Parathyroid adenoma (tissue), 2 donors: ENCODE data around the gene LHFPL6.

Source experiments
- H2AFZ ChIP-seq: fragments of 300-600 bp; sonication (generic); one replicate; pipeline ENCODE4 v1.7.0; 2017; ENCODE audit warnings: antibody characterized with exemption, mild to moderate bottlenecking
- H3K27ac ChIP-seq: fragments of 300-600 bp; sonication (generic); one replicate; pipeline ENCODE4 v1.7.0; 2017
- H3K27me3 ChIP-seq: fragments of 300-600 bp; sonication (generic); one replicate; pipeline ENCODE4 v1.7.0; 2017; ENCODE audit warnings: low read length; ENCODE audit not compliant: control insufficient read depth, insufficient read depth
- H3K36me3 ChIP-seq: fragments of 300-600 bp; sonication (generic); one replicate; pipeline ENCODE4 v1.7.0; 2017; ENCODE audit warnings: low read length; ENCODE audit not compliant: control insufficient read depth, insufficient read depth
- H3K4me1 ChIP-seq: fragments of 300-600 bp; sonication (generic); one replicate; pipeline ENCODE4 v1.7.0; 2017; ENCODE audit warnings: control low read depth
- H3K4me2 ChIP-seq: fragments of 300-600 bp; sonication (generic); one replicate; pipeline ENCODE4 v1.7.0; 2017; ENCODE audit warnings: low read length
- H3K4me3 ChIP-seq: fragments of 300-600 bp; sonication (generic); one replicate; pipeline ENCODE4 v1.7.0; 2017; ENCODE audit warnings: low read depth, low read length
- H3K79me2 ChIP-seq: fragments of 300-600 bp; sonication (generic); one replicate; pipeline ENCODE4 v1.7.0; 2017; ENCODE audit warnings: control low read depth
- H3K9ac ChIP-seq: fragments of 300-600 bp; sonication (generic); one replicate; pipeline ENCODE4 v1.7.0; 2017; ENCODE audit warnings: mild to moderate bottlenecking
- H3K9me3 ChIP-seq: fragments of 300-600 bp; sonication (generic); one replicate; pipeline ENCODE4 v1.7.0; 2017; ENCODE audit warnings: low read length; ENCODE audit not compliant: control insufficient read depth
- CTCF ChIP-seq: fragments of 300-600 bp; sonication (generic); IDR thresholded peaks from one replicate; pipeline ENCODE4 v1.7.0; 2017; ENCODE audit warnings: antibody characterized with exemption, mild to moderate bottlenecking
- donor health status: primary hyperparathyroidism.

The LHFPL6 gene

GRCh38 chr13:39326469-39327171 is 276.4 kb downstream of the LHFPL6 start:
- no peaks in the 10 kb centered on the region for H3K36me3 ChIP-seq
- no peaks in the 10 kb centered on the region for H3K4me1 ChIP-seq
- H3K9ac ChIP-seq: no peak overlapping the region
- H3K4me2 ChIP-seq: no peak overlapping the region
- H3K27me3 ChIP-seq: no peaks in the 10 kb centered on the region
- no peaks in the 10 kb centered on the region for H3K9me3 ChIP-seq
- no peak overlapping the region for H2AFZ ChIP-seq
- no peak overlapping the region for H3K27ac ChIP-seq
- H3K4me3 ChIP-seq: no peak overlapping the region
- no peak for TF ChIP-seq CTCF
- H3K79me2 ChIP-seq: no peaks in the 10 kb centered on the region

GRCh38 chr13:39324806-39325311 is 278.1 kb downstream of the LHFPL6 start:
- Histone ChIP-seq H3K27ac (no peak overlapping the region), H3K27me3 (no peaks in the 10 kb centered on the region)

GRCh38 chr13:39322836-39323585 is 280.0 kb downstream of the LHFPL6 start:
- TF ChIP-seq CTCF: no peak
- H3K9me3 ChIP-seq: no peaks in the 10 kb centered on the region

More at GRCh38 chr13:39324806-39325311, 278.1 kb downstream of the LHFPL6 start:
- H3K4me1 ChIP-seq: no peaks in the 10 kb centered on the region
- H3K4me3 ChIP-seq: no peak overlapping the region
- no peak for TF ChIP-seq CTCF
- no peaks in the 10 kb centered on the region for H3K79me2 ChIP-seq
- H3K9ac ChIP-seq: no peak overlapping the region
- no peak overlapping the region for H3K4me2 ChIP-seq
- no peaks in the 10 kb centered on the region for H3K9me3 ChIP-seq
- no peak overlapping the region for H2AFZ ChIP-seq
- no peaks in the 10 kb centered on the region for H3K36me3 ChIP-seq

GRCh38 chr13:39321574-39321973 is 281.4 kb downstream of the LHFPL6 start:
- Histone ChIP-seq H3K27ac (no peak overlapping the region), H3K4me1 (peaks cover 4% of the 10 kb centered on the region), H3K9me3 (no peaks in the 10 kb centered on the region), H3K4me3 (no peak overlapping the region), H3K9ac (no peak overlapping the region), H2AFZ (no peak overlapping the region), H3K27me3 (no peaks in the 10 kb centered on the region), H3K36me3 (no peaks in the 10 kb centered on the region), H3K79me2 (no peaks in the 10 kb centered on the region), H3K4me2 (no peak overlapping the region)
- no peak for TF ChIP-seq CTCF

More at GRCh38 chr13:39322836-39323585, 280.0 kb downstream of the LHFPL6 start:
- Histone ChIP-seq H3K79me2 (no peaks in the 10 kb centered on the region), H3K36me3 (no peaks in the 10 kb centered on the region), H3K4me1 (no peaks in the 10 kb centered on the region), H3K4me2 (no peak overlapping the region), H3K9ac (no peak overlapping the region), H3K27me3 (no peaks in the 10 kb centered on the region), H2AFZ (no peak overlapping the region), H3K27ac (no peak overlapping the region), H3K4me3 (no peak overlapping the region)
